Colon (tissue), 2 donors: ENCODE measurements around the gene VCAN.

ENCODE experiments used
- FAIRE-seq: peaks from 2 replicates; lab custom pipeline; 2012; peaks lifted over from hg19 to GRCh38; lab: Jason Lieb, UNC
- donor health status: control.
- donor health status: control.

VCAN gene

GRCh38 chr5:83498585-83498984 lies 27.0 kb downstream of the VCAN start:
- FAIRE-seq = no peak

DNA sequence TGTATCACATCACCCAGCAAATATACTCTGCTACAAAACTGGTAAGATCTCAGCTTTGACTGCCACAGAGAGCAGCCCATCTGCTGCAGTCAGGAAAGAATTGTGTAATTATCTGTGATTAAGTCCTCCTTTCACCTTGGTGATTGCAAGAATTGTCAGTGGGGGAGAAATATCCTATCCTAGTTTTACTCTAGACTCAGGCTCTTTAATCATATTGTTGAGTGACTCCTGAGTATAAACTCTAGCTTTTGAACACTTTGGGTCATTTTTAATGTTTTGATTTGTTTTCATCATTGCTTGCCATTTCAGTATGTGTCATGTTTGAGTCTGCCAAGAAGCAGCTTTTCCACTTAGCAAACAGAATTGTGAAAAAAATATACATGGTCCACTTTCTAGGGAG lies 32.1 kb downstream of the VCAN start:
- FAIRE-seq = no peak

DNA sequence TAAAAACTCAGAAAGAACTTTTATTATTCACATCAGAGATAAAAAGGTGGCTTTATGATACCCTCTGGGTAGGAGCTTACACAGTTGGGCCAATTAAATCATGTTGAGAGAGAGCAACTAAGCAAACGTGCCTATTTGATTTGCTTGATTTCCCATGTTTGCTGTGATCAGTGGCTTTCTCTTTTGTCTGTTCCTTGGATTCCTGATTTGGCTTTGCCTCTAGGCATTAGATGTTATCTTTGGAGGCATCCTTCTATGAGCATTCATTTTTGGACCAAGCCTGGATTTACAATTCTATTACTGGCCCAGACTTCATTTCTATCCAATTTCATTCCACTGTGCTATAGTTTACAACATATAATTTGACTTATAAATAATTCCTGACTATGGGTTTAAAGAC lies 35.9 kb downstream of the VCAN start:
- no peak for FAIRE-seq

DNA sequence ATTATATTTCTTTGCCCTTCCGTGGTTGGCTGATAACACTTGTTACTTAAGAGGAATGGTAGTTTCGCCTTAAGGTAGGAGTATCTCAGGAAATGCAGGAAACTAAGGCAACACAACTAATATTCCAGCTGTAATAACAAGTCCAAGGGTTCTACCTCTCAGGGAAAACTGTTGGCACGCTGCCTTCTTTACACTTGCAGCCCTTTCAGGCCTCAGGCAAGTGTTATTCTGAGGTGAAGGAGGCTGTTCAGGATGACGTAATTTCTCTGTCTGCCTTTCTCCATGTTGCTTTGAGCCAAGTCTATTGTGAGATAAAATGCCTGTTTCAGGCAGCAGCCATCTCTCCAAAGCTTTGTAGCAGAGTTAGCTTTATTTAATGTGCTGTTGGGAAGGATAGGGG lies 38.0 kb downstream of the VCAN start:
- FAIRE-seq = no peak

GRCh38 chr5:83510260-83510659 lies 38.7 kb downstream of the VCAN start:
- FAIRE-seq = no peak

GRCh38 chr5:83512061-83512745 lies 40.7 kb downstream of the VCAN start:
- FAIRE-seq = no peak

DNA sequence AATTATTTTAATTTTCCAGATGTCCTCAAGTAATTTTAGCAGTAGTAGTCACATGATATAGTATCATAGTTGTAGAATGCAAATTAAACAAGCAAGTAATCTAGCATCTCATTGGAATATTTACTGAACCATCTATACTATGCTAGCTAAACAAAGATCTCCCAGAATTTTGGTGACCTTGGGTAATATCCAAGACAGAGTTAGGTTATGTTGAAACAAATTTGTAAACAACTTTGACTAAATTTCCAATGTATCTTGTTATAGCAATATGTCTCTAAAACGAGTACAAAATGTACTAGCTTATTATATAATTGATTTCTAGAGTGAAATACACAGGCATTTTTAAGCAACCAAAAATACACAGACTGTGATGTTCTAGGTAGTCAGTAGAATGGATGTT lies 41.5 kb downstream of the VCAN start:
- no peak for FAIRE-seq

DNA sequence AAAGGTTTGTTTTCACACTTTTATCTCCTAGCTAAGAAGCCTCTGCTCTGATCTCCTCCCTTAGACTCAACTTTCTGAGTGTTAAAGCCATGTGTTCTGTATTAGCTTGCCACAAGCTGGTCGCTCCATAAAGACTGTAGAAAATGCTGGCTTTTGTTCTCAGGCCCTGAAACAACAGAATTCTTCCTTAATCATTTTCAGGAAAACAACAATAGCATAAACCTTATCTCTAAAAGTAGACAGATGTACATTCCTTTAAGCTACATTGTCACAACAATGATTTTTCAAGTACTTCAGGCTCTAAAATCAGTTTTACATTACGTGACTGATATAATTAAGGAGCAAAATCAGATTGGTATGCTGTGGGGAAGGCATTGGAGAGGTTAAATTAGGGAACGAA lies 41.9 kb downstream of the VCAN start:
- FAIRE-seq = no peak

GRCh38 chr5:83516377-83516776 lies 44.8 kb downstream of the VCAN start:
- no peak for FAIRE-seq

DNA sequence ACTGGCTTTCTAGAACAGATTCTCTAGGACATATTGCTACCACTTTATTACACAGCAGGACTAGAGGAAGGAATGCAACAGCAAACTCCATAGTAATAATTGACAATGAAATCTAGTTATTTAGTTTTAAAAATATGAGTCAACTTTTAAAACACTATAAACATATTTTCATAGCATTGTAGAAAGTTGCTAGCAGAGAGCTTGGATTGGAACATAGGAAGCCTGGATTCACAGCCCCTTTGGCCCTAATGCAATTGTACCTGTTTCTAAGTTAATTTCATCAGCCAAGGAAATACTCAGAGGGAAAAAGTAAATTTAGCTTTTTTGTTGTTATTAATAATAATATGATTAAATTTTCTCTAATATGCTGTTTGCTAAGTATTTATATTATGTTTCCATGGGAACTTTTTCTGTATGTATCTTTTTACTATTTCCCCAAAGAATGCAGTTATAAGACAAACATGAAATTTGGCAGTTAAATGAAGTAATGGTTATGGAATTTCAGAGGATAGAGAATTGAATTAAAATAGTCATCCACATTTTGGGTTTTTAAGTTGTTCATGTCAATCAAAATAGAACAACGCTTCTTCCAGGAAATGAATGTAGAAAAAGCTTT lies 45.6 kb downstream of the VCAN start:
- no peak for FAIRE-seq

DNA sequence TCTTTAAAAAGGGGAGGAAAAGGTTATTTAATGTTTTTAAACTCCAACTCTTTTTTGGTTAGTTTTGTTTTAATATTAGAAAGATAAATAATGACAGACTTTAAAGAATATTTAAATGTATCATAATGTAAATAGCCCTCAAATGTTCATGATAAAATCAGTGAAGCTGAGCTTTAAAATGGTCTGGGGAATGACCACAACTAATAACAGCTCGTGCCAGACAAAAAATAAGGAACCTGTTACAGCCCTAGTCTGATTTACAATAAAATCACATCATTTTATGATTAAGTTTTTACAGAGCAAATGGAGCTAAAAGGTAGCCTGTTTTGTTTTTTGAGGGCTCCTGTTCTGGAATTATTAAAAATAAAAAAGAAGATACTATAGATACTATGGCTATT lies 46.1 kb downstream of the VCAN start:
- FAIRE-seq = no peak

DNA sequence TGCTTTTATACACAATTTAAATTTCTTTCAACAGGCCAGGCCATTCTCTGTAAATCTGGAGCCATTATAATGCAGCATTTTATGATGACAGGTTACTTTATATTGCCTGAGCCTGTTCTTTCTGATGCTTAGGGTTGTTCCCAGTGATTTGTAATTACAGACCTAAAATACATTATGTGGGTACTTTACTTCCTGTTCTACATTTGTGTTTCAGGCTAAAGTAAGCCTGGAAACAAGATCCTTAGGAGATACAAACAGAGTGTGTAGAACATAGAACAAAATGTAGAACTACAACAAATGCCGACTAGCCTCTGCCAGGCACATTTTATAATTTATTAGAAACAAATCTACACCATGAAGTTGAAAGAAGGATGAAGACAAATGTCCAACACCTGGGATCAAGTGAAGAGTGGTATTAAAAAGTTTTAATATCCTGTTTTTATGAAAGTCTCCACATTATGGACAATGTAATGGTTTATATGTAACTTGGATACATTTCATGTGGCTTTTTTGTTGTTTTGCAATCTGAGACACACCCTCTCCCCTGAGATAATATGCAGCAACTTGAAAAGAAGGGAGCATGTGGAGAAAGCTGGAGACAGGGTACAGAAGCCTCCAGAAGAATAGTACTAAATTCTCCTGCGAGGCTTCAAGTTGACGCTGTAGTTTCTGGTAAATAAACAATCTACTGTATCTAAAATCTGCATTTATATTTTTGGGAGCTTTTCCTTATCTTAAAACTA lies 46.9 kb downstream of the VCAN start:
- FAIRE-seq = no peak

DNA sequence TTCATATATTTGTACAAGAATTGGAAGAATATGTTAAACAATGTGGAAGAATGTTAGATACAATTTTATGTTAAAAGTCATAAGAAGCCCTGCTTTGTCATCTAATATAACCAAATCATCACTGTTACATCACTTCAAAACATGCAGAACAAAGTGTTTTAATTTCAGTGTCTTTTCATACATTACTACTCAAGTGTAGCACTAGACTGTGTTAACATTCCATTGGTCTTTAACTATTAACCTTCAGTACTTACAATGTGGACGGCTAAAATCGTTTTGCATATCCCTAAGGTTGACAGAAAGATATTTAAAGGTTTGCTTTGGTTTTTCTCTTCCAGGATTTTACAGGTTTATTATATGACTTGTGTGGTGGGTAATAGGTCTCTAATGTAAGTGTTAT lies 50.9 kb downstream of the VCAN start:
- FAIRE-seq = no peak

DNA sequence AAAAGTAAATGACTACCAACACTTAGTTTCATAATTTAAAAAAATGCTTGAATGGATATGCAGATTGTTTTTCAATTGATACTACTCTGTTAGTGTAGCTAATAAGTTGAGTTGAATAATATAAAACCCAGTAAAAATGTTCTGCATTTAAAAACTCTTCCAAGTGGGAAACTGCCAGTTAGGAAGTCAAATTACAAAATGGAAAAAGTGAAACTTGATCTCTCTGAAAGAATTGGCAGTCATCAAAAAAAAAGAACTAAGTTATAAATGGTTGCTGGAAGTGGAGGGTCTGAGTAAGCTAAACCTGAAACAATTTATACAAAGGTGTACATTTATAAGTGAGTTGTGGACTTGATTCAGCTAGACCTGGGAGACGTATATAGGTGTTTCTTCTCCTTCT lies 52.4 kb downstream of the VCAN start:
- FAIRE-seq = no peak

- FAIRE-seq = no peak
Measured at GRCh38 chr5:83524345-83524744, 52.8 kb downstream of the VCAN start.

GRCh38 chr5:83524991-83525390 lies 53.4 kb downstream of the VCAN start:
- FAIRE-seq = no peak

- peak; percentile 43 for FAIRE-seq
Measured at GRCh38 chr5:83526289-83526688, 54.7 kb downstream of the VCAN start.

DNA sequence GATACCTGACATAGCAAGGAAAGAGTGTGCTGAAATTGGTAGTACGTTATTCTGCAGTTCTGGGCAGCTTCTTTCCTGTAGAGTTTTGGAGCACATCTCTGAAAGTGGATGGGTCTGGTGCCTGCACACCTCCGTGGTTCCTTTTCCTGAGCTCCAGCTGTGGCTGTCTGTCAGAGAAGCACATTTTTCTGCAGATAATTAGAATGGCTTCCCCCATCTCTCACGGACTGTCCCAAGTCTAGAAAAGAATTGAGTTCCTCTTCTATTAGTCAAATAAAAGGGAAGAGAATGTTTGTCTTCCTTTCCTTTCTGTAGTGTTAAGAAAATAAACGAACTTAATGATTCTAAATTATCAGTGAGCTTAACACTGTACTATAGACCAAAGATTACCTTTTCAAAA lies 55.7 kb downstream of the VCAN start:
- no peak for FAIRE-seq

DNA sequence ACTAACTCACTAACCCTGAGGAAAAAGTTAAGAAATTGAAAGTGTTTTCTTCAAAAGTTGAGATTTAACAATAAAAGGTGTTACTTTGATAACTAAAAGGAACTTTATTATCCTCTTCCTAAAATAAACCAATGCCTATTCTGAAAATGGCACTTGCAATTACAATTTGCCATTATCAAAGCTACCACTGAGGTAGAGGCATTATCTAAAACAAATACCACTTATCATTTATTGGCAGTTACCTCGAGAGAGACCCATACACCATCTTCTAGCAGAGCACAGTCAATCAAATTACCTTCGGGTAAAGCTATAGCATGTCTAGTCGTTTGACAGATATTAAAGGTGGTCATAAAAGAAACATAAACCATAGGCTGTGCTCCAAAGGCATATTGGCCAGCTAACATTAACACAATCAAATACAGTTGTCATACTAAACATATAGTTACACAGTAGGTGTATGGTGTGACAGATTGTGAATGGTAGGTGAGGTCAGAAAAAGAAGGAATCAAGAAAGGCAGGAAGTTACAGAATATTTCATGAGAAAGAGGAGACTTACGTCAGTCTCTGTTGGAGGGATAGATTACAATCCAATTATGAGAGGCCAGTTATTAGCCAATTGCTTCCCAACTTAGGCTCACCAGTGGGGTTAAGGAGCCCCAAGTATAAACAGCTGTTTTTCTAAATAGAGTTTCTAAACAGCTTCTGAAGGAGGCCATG lies 56.3 kb downstream of the VCAN start:
- no peak for FAIRE-seq

GRCh38 chr5:83528439-83528769 lies 56.9 kb downstream of the VCAN start:
- FAIRE-seq = no peak

- FAIRE-seq = no peak
Measured at GRCh38 chr5:83530193-83530592, 58.6 kb downstream of the VCAN start.

GRCh38 chr5:83531661-83532060 lies 60.1 kb downstream of the VCAN start:
- no peak for FAIRE-seq
